Left kidney (tissue), 2 donors: ENCODE data around the gene HOXD1. TPM values are rescaled to one million over a fixed set of nuclear protein-coding genes. Genes with fewer than 3 reads are reported as not detected.
A peak's percentile ranks its signal among the peaks of the same experiment; 100 is the strongest.

Experiments
- DNase-seq: peaks from one replicate; pipeline ENCODE4 v3.0.0-alpha.2; 2013
- polyA plus RNA-seq: library from polyadenylated mRNA; unstranded; fragments of 120-200 nt; gene quantifications from one replicate; pipeline ENCODE4 v1.2.1, GENCODE V29; 2013; ENCODE audit not compliant: insufficient read length

HOXD1 gene
- polyA plus RNA-seq, 1 donor, result 10.1 TPM

GRCh38 chr2:176164611-176165369 lies 23.7 kb upstream of the HOXD1 start:
- DNase-seq, result peak; percentile 79

GRCh38 chr2:176165370-176166050 lies 23.0 kb upstream of the HOXD1 start:
- peak; percentile 69 for DNase-seq

DNA sequence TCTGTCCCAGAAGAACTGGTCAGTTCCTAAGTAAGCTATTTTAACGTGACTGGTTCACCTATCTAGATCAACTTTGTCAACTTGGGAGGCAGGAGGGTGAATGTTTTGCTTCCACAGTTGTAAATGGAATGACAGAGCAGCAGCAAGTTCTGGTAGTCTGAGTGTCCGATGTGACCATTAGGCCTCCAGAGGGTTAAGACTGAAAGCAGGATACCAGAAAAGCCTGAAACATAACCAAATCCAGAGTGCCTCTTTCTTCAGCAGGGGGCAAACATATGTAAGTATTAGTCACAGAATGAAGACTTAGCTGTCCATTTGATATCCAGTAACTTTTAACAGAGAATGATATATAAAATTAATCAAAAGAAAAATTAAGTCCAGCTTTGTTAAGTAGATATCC lies 22.2 kb upstream of the HOXD1 start:
- no peak for DNase-seq

DNA sequence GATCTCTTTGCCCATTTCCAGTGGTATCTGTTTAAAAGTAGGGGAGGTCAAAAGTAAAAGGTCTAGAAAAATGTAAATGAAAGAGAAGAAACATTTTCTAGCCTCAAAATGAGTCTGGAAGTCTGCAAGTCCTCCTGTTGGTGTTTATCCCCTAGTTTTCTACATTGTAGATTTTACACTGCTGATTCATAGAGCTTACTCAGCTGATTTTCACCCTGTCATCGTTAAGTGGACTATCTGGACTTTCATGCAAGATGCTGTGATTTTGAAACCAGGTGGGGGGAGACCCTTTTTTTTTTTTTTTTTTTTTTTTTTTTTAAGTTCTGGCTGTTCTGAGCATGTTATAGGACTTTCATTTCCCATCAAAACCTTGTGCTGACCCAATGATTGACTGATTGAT lies 21.1 kb upstream of the HOXD1 start:
- no peak for DNase-seq

- DNase-seq, result no peak
Measured at GRCh38 chr2:176169181-176169580, 19.3 kb upstream of the HOXD1 start.

DNA sequence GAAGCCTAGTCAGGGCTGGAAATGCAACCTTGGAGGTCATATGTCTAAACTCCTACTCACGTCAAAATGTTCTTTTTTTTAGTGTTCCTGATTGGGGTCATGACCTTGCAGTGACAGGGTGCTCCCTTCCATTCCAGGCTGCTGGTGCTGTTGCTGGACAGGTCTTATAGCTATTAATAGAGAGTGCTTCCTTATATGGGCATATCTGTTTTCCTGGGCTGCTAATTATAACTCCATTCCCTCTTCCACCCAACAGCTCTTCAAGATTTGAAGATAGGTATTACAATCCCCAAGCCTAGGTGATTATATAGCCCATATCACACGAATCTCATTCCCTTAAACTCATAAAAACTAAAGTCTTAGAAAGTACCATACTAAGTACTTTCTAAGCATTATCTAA lies 18.8 kb upstream of the HOXD1 start:
- no peak for DNase-seq

- peak; percentile 75 for DNase-seq
Measured at GRCh38 chr2:176170602-176171305, 17.7 kb upstream of the HOXD1 start.

- peak; percentile 43 for DNase-seq
Measured at GRCh38 chr2:176171351-176172006, 17.0 kb upstream of the HOXD1 start.

DNA sequence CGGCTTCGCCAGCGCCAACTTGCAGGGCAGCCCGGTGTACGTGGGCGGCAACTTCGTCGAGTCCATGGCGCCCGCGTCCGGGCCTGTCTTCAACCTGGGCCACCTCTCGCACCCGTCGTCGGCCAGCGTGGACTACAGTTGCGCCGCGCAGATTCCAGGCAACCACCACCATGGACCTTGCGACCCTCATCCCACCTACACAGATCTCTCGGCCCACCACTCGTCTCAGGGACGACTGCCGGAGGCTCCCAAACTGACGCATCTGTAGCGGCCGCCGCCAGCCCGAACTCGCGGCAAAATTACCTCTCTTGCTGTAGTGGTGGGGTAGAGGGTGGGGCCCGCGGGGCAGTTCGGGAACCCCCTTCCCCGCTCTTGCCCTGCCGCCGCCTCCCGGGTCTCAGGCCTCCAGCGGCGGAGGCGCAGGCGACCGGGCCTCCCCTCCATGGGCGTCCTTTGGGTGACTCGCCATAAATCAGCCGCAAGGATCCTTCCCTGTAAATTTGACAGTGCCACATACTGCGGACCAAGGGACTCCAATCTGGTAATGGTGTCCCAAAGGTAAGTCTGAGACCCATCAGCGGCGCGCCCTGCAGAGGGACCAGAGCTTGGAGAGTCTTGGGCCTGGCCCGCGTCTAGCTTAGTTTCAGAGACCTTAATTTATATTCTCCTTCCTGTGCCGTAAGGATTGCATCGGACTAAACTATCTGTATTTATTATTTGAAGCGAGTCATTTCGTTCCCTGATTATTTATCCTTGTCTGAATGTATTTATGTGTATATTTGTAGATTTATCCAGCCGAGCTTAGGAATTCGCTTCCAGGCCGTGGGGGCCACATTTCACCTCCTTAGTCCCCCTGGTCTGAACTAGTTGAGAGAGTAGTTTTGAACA lies 16.2 kb upstream of the HOXD1 start:
- peak; percentile 46 for DNase-seq

DNA sequence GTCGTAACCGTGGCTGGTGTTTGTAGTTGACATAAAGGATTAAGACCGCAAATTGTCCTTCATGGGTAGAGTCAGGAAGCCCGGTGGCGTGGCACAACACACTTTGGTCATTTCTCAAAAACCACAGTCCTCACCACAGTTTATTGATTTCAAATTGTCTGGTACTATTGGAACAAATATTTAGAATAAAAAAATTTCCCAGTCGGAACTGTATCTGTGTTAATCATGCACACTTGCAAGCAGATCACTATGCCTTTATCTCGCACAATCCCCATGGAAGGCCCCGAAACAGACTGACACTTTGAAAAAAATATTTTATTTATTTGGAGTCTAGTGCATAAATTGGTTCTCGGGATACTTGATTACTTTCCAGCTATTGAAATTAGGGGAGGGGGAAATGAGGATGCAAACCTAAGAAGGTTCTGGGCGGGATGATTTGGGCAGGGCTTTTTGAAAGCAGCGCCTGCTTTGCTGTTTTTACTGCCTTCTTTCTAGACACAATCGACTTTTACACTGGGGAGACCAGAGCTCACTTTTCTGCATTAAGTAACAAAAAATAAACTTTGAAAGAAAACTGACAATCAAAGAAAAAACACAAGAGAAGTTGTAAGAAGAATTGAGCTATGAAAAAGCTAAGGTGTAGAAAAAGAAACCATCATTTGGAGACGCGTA lies 15.4 kb upstream of the HOXD1 start:
- peak; percentile 50 for DNase-seq

- peak; percentile 38 for DNase-seq
Measured at GRCh38 chr2:176173567-176174381, 14.7 kb upstream of the HOXD1 start.

DNA sequence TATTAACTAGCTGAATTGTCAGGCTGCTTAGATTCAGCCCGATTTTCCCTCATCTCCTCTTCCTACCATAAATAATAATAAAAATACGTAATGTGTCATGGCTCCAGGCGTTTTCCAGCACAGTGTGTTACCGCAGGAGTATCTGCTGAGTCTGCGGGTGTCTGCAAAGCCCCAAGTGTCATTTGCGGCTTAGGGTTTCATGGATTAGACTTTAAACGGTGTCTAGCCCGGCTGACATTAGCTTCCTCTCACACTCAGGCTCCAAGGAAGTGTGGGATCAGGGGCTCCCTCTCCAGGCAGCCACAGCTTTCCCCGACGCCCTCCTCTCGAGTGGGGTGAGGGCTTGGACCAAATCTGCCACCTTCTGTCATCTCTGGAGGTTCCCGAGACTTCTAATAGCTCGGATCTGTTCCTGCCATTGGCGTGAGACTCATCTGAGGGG lies 14.1 kb upstream of the HOXD1 start:
- peak; percentile 65 for DNase-seq

- peak; percentile 86 for DNase-seq
Measured at GRCh38 chr2:176174824-176175708, 13.4 kb upstream of the HOXD1 start.

DNA sequence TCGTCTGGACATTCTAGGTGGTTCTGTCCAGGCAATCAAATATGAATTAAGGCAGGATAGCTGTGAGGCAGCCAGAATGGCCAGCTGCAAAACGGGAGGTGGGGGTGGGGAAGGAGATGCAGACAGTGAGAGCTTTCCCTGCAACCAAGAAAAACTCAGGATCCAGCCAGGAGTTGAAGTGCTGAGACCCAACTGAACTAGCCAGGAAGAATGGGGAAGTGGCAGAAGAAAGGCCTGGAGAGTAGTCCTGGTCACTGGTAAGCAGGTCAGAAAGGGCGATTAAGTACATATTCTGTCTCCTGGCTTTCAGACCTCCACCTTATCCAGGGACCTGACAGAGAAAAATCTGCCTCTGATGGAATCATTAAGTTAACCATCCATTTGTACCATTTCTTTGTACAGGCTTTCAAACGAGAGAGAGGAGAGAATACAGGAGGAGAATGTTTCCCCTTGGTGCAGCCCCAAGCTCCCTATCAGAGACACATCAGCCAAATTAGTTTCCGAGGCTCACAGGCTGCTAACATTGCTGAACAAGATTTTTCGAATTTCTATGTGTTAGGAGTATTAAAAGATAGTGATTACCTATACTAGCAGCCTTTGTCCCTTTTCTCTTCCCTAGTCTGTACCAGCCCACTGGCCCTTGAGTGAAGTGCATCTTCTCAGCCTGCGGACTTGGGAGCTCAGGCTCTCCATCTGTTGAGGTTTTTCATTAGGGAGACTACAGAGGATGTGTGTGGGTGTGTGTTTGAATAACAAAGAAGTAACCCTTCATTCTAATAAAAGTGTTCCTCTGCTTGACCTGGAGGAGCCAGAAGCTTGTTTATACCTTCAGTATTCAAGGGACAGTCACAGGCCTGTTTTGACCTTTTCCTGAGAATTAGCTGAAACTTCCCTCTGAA lies 12.5 kb upstream of the HOXD1 start:
- peak; percentile 26 for DNase-seq

GRCh38 chr2:176177580-176178037 lies 10.9 kb upstream of the HOXD1 start:
- DNase-seq, result no peak

DNA sequence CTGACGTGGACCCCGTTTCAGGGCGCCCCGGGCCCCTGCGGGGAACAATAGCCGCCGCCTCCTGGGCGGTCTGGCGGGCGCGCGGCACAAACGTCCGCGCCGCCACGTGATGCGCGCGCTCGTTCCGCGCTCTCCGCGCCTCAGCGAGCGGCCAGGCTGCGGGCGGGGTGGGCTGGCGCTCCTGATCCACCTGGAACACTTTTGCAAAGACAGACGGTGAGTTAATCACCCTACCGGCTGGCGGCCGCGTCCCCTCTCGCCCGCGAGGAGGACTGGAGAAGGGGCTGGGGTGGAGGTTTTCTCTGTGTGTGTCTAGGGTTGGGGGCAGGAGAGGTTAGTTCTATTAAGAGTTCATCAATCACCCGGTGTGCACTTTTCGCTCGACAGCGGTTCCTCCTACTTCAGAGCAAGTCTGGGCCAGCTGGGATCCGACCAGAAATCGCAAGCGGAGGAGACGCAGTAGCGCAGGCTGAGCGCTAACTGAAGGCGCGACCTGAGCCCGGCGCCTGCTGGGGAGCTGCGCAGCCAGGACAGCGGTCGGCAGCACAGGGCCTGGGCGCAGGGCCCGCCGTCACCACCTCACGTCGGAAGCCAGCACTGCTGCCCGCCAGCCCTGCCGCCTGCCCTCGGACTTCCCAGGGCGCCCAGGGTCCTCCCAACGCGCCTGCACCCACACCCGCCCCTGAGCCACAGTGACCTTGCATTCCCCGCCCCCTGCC lies 10.3 kb upstream of the HOXD1 start:
- DNase-seq, result peak; percentile 62

DNA sequence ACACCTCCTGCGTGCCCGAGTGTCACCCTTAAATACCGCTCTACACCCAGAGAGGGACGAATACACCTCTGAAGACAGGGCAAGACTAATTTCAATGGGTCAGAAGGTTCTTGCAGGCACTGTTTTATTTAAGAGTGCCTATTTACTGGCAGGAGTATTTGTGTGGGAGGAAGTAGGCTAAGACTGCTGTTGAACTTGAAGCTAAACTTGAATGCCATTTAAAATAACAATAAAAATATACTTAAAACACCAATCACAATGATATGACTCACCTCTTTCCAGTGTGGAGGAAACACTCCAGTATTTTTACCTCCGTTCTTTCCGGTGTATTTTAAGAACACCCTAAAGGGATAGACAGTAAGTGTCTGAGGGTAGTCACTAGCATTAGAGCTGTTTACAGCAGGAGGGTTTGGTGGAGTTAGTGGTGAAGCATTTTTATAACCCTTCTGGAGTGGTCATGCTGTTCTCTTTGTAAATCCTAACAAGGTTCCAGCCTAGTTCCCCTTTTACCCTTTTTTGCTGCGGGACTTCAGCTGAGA lies 9.6 kb upstream of the HOXD1 start:
- no peak for DNase-seq
